HT-29 (cell line): ENCODE measurements around the gene KNDC1. TPM values are rescaled to one million over a fixed set of nuclear protein-coding genes. Genes with fewer than 3 reads are reported as not detected.

Source experiments
- DNase-seq: peaks from one replicate; pipeline ENCODE4 v3.0.0-alpha.2; 2015; ENCODE audit warnings: low spot score
- total RNA-seq: library from RNA; depleted of rRNA; stranded (reverse); fragments of >200 nt; shearing (Covaris generic); gene quantifications from 2 replicates; pipeline ENCODE4 v1.2.3, GENCODE V29; 2014; rRNA removed

Gene KNDC1
- total RNA-seq, 1 experiment from 2014 or later = 0.08 TPM

DNA sequence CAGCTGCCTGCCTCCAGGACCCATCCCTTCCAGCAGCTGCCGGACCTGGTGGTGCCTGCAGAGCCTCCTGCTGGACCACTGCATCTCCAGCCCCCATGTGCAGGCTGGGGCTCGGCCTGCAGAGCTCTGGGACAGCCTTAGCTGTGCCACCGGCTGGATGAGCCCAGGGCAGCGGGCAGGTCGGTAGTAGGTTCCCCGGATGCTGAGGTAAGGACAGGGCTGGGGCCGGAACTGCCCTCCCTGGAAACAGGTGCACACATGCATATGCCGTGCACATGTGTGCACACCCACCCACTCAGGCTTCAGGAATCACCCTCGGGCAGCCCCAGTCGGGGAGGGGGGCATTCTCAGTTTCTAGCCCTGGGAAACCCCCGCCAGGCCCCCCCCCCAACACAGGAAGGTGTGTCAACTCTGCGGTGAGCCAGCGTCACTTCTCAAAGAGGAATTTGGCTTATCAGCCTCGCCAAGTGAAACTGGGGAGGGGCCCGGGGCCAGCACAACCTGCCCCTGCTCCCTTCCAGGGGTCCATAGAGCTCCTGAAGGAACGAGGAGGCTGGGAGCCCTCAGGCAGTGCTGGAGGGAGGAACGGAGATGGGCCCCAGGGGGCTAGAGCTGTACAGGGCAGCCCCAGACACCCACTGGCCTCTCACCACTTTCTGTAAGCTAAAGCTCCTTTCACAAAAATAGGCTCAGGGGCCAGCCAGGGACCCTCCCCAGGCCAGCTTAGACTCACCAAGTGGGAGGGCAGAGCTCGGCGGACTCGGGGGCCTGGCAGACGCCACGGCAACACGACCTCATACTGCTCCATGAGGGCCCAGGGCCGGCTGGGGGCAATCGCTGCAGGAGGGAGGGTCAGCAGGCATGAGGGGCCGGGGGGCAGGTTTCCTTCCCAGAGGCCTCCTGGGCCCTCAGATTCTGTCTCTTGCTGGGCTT, 115.0 kb downstream of the KNDC1 start:
- DNase-seq = no peak

DNA sequence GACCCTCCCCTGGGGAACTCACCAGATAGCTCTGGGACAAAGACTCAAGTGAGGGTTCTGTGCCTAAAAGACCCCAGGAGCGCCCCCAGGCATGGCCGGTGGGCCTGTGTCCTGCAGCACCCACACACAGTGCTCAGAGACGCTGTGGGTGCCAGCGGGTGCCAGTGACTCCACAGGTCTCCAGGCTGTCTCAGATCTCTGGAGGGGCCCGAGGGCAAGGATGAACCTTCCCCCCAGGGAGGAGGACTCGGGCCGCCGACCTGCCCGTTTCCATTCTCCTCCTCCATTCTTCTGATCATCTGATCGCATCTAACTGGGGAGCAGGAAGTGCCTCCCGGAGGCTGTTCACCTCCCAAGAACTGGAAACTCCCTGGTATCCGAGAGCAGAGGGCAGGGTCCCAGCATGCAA, 115.7 kb downstream of the KNDC1 start:
- peak; percentile 31 for DNase-seq

Other genes with a start within 250 kb of the KNDC1 start
- gene CFAP46, start 217.6 kb upstream of the KNDC1 start, total RNA-seq = not detected in 2 replicates
- not detected in 2 replicates for gene ADGRA1, start 72.3 kb upstream of the KNDC1 start, total RNA-seq
- gene UTF1, start 70.0 kb downstream of the KNDC1 start, total RNA-seq = not detected in 2 replicates
- not detected in 2 replicates for gene VENTX, start 77.6 kb downstream of the KNDC1 start, total RNA-seq
- 73.5 and 78.5 TPM in 2 replicates for gene ADAM8, start 116.6 kb downstream of the KNDC1 start, total RNA-seq
- gene TUBGCP2, start 148.7 kb downstream of the KNDC1 start, total RNA-seq = 87.7 and 88.4 TPM in 2 replicates
- 80.3 and 102 TPM in 2 replicates for gene ZNF511, start 148.7 kb downstream of the KNDC1 start, total RNA-seq
- not detected in 2 replicates for gene CALY, start 176.7 kb downstream of the KNDC1 start, total RNA-seq
- 25.0 and 36.5 TPM in 2 replicates for gene PRAP1, start 187.2 kb downstream of the KNDC1 start, total RNA-seq
- gene FUOM, start 197.8 kb downstream of the KNDC1 start, total RNA-seq = 59.7 and 60.8 TPM in 2 replicates
- gene ECHS1, start 213.1 kb downstream of the KNDC1 start, total RNA-seq = 160 and 179 TPM in 2 replicates
- 4.7 and 5.6 TPM in 2 replicates for gene PAOX, start 219.0 kb downstream of the KNDC1 start, total RNA-seq
- gene MTG1, start 233.9 kb downstream of the KNDC1 start, total RNA-seq = 44.3 and 56.9 TPM in 2 replicates